ENCODE results near the gene DNAJC15.

Gene DNAJC15

GRCh38 chr13:43126420-43126819 lies 103.0 kb downstream of the DNAJC15 start:
- CTCF ChIA-PET = no interaction called here
- POLR2A ChIA-PET (ENCODE audit: low non-redundant PET) = no interaction called here
- DNase-seq (ENCODE audit: low spot score) = no peak

GRCh38 chr13:43127103-43127798 lies 103.9 kb downstream of the DNAJC15 start:
- POLR2A ChIA-PET (ENCODE audit: low non-redundant PET) = no interaction called here
- DNase-seq (ENCODE audit: low spot score) = no peak
- CTCF ChIA-PET = no interaction called here
- no peak overlapping the region for H3K27ac ChIP-seq
- no peak for TF ChIP-seq CTCF (conservative IDR thresholded peaks at IDR 0.05; ENCODE audit: low read depth)

More at GRCh38 chr13:43126420-43126819, 103.0 kb downstream of the DNAJC15 start:
- no peak for TF ChIP-seq CTCF (conservative IDR thresholded peaks at IDR 0.05; ENCODE audit: low read depth)
- no peak overlapping the region for H3K27ac ChIP-seq

DNA sequence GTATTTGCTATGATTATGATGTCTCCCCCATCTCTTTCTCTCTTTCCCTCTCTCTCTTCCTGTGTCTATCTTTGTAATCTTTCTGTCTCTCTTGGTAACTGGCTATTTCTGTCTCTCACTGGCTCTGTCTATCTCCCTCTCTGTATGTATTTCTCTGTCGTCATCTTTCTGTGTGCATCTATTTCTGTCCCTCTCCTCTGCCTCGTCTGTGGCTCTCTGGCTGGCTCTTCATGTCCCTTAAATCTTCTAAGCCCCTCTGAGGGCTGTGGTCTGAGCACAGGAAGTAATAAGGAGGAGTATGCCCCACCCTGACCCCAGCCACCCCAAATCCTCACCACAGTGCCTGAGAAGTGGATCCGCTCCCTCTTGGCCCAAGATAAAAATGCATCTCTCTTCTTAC lies 104.4 kb downstream of the DNAJC15 start:
- POLR2A ChIA-PET (ENCODE audit: low non-redundant PET) = no interaction called here

DNA sequence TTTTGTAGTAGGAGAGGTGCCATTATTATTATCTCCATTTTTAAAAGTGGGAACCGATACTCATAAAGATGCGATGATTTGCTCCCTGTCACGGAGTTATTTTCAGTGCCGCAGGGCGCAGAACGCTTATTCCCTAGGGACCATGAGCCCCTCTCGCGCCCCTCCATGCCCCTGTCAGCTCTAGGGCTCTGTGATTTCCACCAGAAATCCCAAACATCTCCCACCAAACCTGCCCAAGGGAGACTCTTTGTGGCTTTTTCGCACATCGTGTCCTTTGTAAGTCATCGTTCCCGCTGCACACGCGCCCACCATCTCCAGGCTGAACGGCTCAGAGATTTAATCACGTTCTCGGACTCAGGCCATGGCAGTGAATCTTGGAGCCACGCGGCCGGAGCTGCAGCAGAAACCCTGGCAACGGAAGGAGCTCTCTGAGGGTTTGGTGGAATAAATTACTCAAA lies 105.1 kb downstream of the DNAJC15 start:
- ChIA-PET CTCF (no interaction called here), POLR2A (ENCODE audit: low non-redundant PET) (no interaction called here)
- DNase-seq (ENCODE audit: low spot score) = no peak
- TF ChIP-seq CTCF (conservative IDR thresholded peaks at IDR 0.05; ENCODE audit: low read depth) = no peak
- no peak overlapping the region for H3K27ac ChIP-seq

More for the DNA sequence above, 104.4 kb downstream of the DNAJC15 start:
- CTCF ChIA-PET = no interaction called here
- DNase-seq (ENCODE audit: low spot score) = no peak
- no peak overlapping the region for H3K27ac ChIP-seq
- no peak for TF ChIP-seq CTCF (conservative IDR thresholded peaks at IDR 0.05; ENCODE audit: low read depth)

- no peak for DNase-seq (ENCODE audit: low spot score)
- CTCF ChIA-PET = no interaction called here
- no peak overlapping the region for H3K27ac ChIP-seq
- TF ChIP-seq CTCF (conservative IDR thresholded peaks at IDR 0.05; ENCODE audit: low read depth) = no peak
- POLR2A ChIA-PET (ENCODE audit: low non-redundant PET) = no interaction called here
Measured at GRCh38 chr13:43129066-43129465, 105.7 kb downstream of the DNAJC15 start.

GRCh38 chr13:43129511-43130110 lies 106.2 kb downstream of the DNAJC15 start:
- CTCF ChIA-PET = interaction anchor here (0.7 kb wide), 1 partner anchor 126 kb away, joined by 8 read pairs; no protein-coding TSS in a partner anchor
- no peak overlapping the region for H3K27ac ChIP-seq
- POLR2A ChIA-PET (ENCODE audit: low non-redundant PET) = no interaction called here
- no peak for TF ChIP-seq CTCF (conservative IDR thresholded peaks at IDR 0.05; ENCODE audit: low read depth)
- DNase-seq (ENCODE audit: low spot score) = no peak
